Stomach (tissue), 4 donors: Measurements from ENCODE around the gene CCDC78.
"Not testable (repeated sequence)": the region's sequence is repeated elsewhere in the genome, so short reads cannot be mapped to it uniquely, and the experiment has no call there.

Experiments
- POLR2A ChIP-seq, 4 donors: fragments of 450-650 bp; IDR thresholded peaks; one replicate each; pipeline ENCODE4 v1.6.1; 2016; ENCODE audit warnings: antibody characterized with exemption in 4 of 4, control low read depth in 2 of 4, mild to moderate bottlenecking in 1 of 4, moderate library complexity in 1 of 4
- TF ChIP-seq, protein P1 (sequence below), 7 experiments: fragments of 450-650 bp in 4 of 7; fragments of 200-600 bp in 3 of 7; sonication (generic) in 3 of 7; IDR thresholded peaks; one replicate each; pipeline ENCODE4 v1.5.1; 2016 to 2019; ENCODE audit warnings: antibody characterized with exemption in 7 of 7, control low read depth in 2 of 7, mild to moderate bottlenecking in 1 of 7

DNA sequence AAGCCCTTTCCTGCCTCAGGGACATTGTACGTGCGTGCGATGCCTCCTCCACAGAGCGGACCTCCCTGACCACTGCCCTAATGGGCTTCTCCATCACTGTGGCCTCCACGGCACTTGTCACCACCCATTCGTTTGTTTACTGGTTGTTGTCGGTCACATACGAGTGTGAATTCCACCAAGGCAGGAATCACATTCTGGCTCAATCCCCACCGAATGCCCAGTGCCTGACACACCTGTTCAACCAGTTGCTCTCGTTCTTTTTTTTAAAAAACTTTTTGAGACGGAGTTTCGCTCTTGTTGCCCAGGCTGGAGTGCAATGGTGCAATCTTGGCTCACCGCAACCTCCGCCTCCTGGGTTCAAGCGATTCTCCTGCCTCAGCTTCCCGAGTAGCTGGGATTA, 35.0 kb downstream of the CCDC78 start:
- TF ChIP-seq, protein P1, sequence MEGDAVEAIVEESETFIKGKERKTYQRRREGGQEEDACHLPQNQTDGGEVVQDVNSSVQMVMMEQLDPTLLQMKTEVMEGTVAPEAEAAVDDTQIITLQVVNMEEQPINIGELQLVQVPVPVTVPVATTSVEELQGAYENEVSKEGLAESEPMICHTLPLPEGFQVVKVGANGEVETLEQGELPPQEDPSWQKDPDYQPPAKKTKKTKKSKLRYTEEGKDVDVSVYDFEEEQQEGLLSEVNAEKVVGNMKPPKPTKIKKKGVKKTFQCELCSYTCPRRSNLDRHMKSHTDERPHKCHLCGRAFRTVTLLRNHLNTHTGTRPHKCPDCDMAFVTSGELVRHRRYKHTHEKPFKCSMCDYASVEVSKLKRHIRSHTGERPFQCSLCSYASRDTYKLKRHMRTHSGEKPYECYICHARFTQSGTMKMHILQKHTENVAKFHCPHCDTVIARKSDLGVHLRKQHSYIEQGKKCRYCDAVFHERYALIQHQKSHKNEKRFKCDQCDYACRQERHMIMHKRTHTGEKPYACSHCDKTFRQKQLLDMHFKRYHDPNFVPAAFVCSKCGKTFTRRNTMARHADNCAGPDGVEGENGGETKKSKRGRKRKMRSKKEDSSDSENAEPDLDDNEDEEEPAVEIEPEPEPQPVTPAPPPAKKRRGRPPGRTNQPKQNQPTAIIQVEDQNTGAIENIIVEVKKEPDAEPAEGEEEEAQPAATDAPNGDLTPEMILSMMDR (IDR thresholded peaks at IDR 0.05), result not testable (repeated sequence)
- not testable (repeated sequence) for TF ChIP-seq POLR2A (IDR thresholded peaks at IDR 0.05)
